C4-2B (cell line): ENCODE results near the gene MALSU1.

Source experiments
- H3K27ac ChIP-seq: fragments of 450-650 bp; 2 replicates; pipeline ENCODE4 v1.5.1; 2017
- ZFX ChIP-seq: fragments of 450-650 bp; IDR thresholded peaks from 2 replicates; pipeline ENCODE4 v1.6.1; 2017
- TF ChIP-seq, protein P1 (sequence below): fragments of 450-650 bp; conservative IDR thresholded peaks from 2 replicates; pipeline ENCODE4 v1.5.1; 2017; ENCODE audit warnings: mild to moderate bottlenecking

Gene MALSU1

DNA sequence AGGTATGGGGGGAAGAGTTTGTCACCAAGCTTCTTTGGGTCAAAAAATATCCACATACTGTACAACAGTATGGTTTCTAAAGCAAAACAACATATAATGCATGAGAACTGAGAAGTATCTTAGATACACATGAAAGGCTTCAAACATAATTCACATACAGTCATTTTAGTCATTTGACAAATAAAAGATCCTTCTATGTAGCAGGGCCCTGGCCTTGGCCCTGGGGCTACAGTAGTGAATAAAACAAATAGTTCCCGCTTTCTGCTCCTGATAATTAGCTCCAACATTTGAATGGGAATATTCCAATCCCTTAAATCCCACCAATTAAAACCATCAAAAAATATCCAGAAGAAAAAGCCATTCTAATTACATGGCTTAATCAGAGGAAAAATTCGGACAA is 51.3 kb downstream of the MALSU1 start:
- no peak overlapping the region for H3K27ac ChIP-seq
- TF ChIP-seq, protein P1, sequence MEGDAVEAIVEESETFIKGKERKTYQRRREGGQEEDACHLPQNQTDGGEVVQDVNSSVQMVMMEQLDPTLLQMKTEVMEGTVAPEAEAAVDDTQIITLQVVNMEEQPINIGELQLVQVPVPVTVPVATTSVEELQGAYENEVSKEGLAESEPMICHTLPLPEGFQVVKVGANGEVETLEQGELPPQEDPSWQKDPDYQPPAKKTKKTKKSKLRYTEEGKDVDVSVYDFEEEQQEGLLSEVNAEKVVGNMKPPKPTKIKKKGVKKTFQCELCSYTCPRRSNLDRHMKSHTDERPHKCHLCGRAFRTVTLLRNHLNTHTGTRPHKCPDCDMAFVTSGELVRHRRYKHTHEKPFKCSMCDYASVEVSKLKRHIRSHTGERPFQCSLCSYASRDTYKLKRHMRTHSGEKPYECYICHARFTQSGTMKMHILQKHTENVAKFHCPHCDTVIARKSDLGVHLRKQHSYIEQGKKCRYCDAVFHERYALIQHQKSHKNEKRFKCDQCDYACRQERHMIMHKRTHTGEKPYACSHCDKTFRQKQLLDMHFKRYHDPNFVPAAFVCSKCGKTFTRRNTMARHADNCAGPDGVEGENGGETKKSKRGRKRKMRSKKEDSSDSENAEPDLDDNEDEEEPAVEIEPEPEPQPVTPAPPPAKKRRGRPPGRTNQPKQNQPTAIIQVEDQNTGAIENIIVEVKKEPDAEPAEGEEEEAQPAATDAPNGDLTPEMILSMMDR, result no peak
- no peak for TF ChIP-seq ZFX

DNA sequence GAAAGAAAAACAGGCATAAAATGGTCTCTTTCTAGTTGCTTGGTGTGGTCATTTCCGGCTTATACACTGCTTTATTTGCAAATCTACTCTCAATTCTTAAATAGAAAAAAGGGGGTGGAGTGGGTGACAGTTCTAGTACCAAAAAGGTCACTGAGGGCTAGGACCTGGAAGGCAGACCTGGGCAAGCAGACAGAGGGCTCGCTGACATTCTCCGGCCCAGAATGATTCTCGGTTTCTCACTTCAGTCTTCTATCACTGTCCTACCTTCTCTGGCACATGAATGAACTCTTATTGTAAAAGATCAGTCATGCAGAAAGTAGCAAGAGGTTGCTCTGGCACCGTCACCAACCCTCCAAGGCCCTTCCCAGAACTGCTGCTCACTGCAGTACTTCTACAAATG is 54.0 kb downstream of the MALSU1 start:
- TF ChIP-seq, protein P1, result no peak
- TF ChIP-seq ZFX, result no peak
- H3K27ac ChIP-seq, result no peak overlapping the region

DNA sequence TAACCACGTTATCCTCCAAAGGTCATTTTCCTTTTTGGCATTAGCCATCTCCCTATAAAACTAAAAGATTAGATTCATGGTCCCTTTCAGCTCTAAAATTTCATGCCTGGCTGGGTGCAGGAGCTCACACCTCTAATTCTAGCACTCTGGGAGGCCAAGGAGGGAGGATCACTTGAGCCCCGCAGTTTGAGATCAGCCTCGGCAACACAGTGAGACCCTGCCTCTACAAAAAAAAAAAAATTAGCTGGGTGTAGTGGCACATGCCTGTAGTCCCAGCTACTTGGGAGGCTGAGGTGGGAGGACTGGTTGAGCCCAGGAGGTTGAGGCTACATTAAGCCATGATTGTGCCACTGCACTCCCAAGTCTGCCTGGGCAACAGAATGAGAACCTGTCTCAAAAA is 57.0 kb downstream of the MALSU1 start:
- TF ChIP-seq, protein P1, result no peak
- no peak for TF ChIP-seq ZFX
- no peak overlapping the region for H3K27ac ChIP-seq

DNA sequence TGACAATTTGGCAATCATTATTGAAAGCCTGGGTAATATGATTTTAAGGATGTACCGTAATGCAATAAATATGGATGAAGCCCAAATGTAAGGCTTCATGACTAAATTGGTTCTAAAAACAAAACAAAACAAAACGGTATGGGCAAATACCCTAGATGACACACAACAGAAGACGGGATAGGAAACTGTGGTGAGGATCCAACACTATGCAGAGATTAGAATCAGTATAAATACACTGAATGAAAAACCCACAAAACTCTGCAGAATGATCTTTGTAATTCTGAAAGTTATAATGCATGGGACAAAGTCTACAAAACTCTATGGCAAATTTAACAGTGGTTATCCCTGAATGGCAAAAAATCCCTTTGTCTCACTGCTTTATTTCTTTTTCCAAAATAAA is 57.6 kb downstream of the MALSU1 start:
- TF ChIP-seq, protein P1, result no peak
- TF ChIP-seq ZFX, result no peak

DNA sequence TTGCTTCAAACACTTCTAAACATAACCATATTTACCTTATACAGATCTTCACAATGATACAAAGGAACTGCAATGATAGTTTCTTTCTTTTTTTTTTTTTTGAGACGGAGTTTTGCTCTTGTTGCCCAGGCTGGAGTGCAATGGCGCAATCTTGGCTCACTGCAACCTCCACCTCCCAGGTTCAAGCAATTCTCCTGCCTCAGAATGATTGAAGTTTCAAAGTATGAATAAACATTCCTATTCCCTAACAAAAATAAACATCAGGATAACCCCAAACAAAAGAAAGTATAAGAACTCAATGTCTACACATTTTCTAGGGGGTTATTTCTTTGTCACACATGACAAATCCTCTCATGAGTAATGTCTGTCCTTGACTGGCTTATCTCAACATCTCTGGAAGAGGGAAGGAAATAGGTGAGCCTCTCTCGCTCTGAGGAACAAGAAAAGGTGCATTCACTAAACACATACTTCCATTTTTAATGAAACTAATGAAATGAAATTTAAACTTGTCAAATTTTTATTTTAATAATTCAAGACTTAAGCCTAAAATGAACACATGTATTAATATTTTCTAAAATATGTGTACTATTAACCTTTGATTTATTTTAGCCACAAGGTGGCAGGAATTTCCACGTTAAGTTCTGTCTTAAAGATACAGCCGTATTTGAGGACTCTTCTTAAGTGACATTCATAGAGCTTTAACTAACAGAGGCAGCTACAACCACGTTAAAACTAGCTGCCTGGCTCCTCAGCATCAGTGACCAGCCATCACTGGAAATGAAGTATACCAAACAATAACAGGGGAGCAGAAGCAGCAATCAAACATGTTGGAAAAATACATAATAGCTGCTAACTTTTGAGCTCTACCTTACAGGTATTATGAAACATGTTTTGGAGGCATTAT is 58.3 kb downstream of the MALSU1 start:
- TF ChIP-seq, protein P1, result peak; percentile 75
- TF ChIP-seq ZFX, result no peak
- no peak overlapping the region for H3K27ac ChIP-seq

More for the DNA sequence above, 57.6 kb downstream of the MALSU1 start:
- no peak overlapping the region for H3K27ac ChIP-seq

DNA sequence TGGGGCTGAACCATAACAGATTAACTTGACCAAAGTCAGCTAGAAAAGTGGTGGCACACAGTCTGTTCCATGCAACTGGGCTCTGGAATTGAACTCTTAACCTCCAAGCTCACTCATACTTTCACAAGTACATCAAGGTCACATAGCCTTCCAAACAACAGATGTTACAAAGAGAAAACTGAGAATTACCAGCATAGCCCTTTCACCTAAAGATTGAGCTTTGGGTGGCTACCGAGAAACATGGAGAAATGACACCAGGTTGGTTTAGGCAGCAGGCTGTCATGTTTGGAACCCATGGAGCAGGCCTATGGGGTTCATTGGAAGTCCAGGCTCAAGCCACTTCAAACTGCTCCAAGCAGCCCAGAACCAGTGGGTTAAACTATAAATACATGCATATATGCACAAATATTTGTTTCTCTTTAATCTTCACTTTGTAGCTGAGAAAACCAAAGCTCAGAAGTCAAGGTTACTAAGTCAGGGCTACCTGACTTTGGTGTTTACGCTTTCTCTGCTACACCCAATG is 59.1 kb downstream of the MALSU1 start:
- no peak for TF ChIP-seq ZFX
- TF ChIP-seq, protein P1, result no peak
- H3K27ac ChIP-seq, result no peak overlapping the region
